Left lung (tissue), 10 donors: ENCODE data around the gene RNF126. TPM values are rescaled to one million over a fixed set of nuclear protein-coding genes. Genes with fewer than 3 reads are reported as not detected.

Source experiments
- ATAC-seq: fragments of 200-7000 bp; cut with Tn5 transposase; one replicate; pipeline ENCODE4 v1.9.1; 2020; ENCODE audit warnings: moderate library complexity
- DNase-seq, 4 donors: peaks; one replicate each; pipeline ENCODE4 v3.0.0-alpha.2; 2013 to 2020
- H3K27ac ChIP-seq, 2 donors: fragments of 200-600 bp; sonication (generic) in 1 of 2; one replicate each; pipeline versions ENCODE4 v1.5.0 to v1.8.0; 2020 to 2021
- H3K27me3 ChIP-seq, 2 donors: fragments of 200-600 bp; sonication (generic) in 1 of 2; one replicate each; pipeline versions ENCODE4 v1.5.0 to v1.8.0; 2020 to 2021
- H3K36me3 ChIP-seq, 2 donors: fragments of 200-600 bp; sonication (generic) in 1 of 2; one replicate each; pipeline versions ENCODE4 v1.5.0 to v1.8.0; 2020 to 2021
- H3K4me1 ChIP-seq, 2 donors: fragments of 200-600 bp; one replicate each; pipeline ENCODE4 v1.8.0; 2021
- H3K4me3 ChIP-seq, 2 donors: fragments of 200-600 bp; sonication (generic) in 1 of 2; one replicate each; pipeline versions ENCODE4 v1.5.0 to v1.8.0; 2020 to 2021; ENCODE audit warnings: mild to moderate bottlenecking in 1 of 2
- H3K9me3 ChIP-seq, 2 donors: fragments of 200-600 bp; sonication (generic) in 1 of 2; one replicate each; pipeline versions ENCODE4 v1.5.0 to v1.8.0; 2020 to 2021
- CTCF ChIP-seq, 2 donors: fragments of 200-600 bp; sonication (generic) in 1 of 2; IDR thresholded peaks; one replicate each; pipeline versions ENCODE4 v1.5.0 to v1.8.0; 2021; ENCODE audit warnings: antibody characterized with exemption in 2 of 2
- intact Hi-C, 2 donors: fragments of 100-400 bp; cut with DNase I; formaldehyde crosslinking; loops; one replicate each; pipeline versions ENCODE4 v1.11.2 to v1.14.2; 2022
- polyA plus RNA-seq, 6 donors: library from polyadenylated mRNA; unstranded; fragments of 120-200 nt; gene quantifications; one replicate each; pipeline ENCODE4 v1.2.1, GENCODE V29; 2013; ENCODE audit not compliant: insufficient read length in 6 of 6
- total RNA-seq, 2 donors: library from RNA; stranded (reverse); fragmentation: NEBNext Ultra II Directional; extraction: Animal tissue kit (Norgen Biotek cat#: 25700); gene quantifications; one replicate each; pipeline ENCODE4 v1.2.1, GENCODE V29; 2021
- donor health status: DM: no; HTN: yes; CAD: no.
- donor health status: DM: no; HTN: no; CAD: no.

Gene RNF126
- total and polyA plus RNA-seq, 8 donors = 15.4 to 34.0 (median 23.1) TPM

- ATAC-seq = no peak
These were observed 43.6 kb downstream of the RNF126 start for GRCh38 chr19:619286-620002.

GRCh38 chr19:618674-619285 is 44.2 kb downstream of the RNF126 start:
- Histone ChIP-seq H3K27ac (no peak overlapping the region), H3K9me3 (no peaks in the 10 kb centered on the region), H3K36me3 (peaks cover 0 to 71% of the 10 kb centered on the region in 2 donors), H3K27me3 (peaks cover 0 to 23% of the 10 kb centered on the region in 2 donors), H3K4me1 (peaks cover 0 to 4% of the 10 kb centered on the region in 2 donors), H3K4me3 (no peak overlapping the region)
- no peak for DNase-seq
- intact Hi-C loops = no loop called here
- no peak for ATAC-seq
- no peak for TF ChIP-seq CTCF (IDR thresholded peaks at IDR 0.05)

More at GRCh38 chr19:619286-620002, 43.6 kb downstream of the RNF126 start:
- intact Hi-C loops = no loop called here
- H3K27me3 ChIP-seq = peaks cover 0 to 20% of the 10 kb centered on the region in 2 donors
- no peak for DNase-seq
- no peak overlapping the region for H3K4me3 ChIP-seq
- no peaks in the 10 kb centered on the region for H3K9me3 ChIP-seq
- H3K27ac ChIP-seq = no peak overlapping the region
- peaks cover 0 to 4% of the 10 kb centered on the region in 2 donors for H3K4me1 ChIP-seq
- TF ChIP-seq CTCF (IDR thresholded peaks at IDR 0.05) = no peak
- peaks cover 0 to 78% of the 10 kb centered on the region in 2 donors for H3K36me3 ChIP-seq

- H3K4me3 ChIP-seq = no peak overlapping the region
- peaks cover 0 to 66% of the 10 kb centered on the region in 2 donors for H3K36me3 ChIP-seq
- H3K27ac ChIP-seq = no peak overlapping the region
- no peaks in the 10 kb centered on the region for H3K9me3 ChIP-seq
- intact Hi-C loops = no loop called here
- peaks cover 0 to 26% of the 10 kb centered on the region in 2 donors for H3K27me3 ChIP-seq
- TF ChIP-seq CTCF (IDR thresholded peaks at IDR 0.05) = no peak
- no peak for ATAC-seq
- peaks cover 0 to 4% of the 10 kb centered on the region in 2 donors for H3K4me1 ChIP-seq
- no peak for DNase-seq
These were observed 44.8 kb downstream of the RNF126 start for GRCh38 chr19:618247-618619.

DNA sequence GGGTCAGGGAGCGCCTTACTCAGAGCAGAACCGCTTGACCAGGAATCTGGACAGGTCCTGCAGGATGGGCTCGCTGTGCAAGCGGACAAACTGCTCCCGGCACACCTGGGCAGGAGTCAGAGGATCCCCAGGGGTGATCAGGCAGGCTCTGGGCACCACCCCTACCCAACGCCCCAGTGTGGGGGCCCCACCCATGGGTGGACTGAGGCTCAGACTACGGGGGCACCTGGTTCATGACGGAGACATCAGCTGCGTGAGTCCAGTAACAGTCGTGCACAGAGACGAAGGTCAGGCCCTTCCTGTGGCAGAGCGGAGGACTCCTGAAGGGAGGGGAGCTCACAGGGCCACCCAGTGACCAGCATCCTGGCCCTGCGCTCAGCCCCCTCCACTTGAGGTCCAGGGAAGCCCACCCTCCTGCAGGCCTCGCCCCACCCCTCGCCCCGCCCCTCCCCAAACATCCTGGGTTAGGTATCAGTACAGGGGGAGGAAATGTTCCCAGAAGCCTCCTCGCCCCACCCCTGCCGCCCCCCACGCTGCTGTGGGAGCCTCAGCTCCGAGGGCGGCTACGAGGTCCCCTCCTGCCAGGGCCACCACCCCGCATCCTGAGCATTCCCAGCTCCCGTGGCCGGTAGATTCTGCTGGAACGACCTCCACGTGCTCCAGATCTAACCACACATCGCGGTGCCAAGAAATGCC is 45.3 kb downstream of the RNF126 start:
- Histone ChIP-seq H3K27me3 (peaks cover 0 to 31% of the 10 kb centered on the region in 2 donors), H3K9me3 (no peaks in the 10 kb centered on the region), H3K36me3 (peaks cover 0 to 61% of the 10 kb centered on the region in 2 donors), H3K27ac (no peak overlapping the region), H3K4me1 (peaks cover 0 to 4% of the 10 kb centered on the region in 2 donors), H3K4me3 (no peak overlapping the region)
- TF ChIP-seq CTCF (IDR thresholded peaks at IDR 0.05) = no peak
- ATAC-seq = no peak
- intact Hi-C loops = no loop called here
- DNase-seq = no peak
